ENCODE measurements around the gene BUB3. TPM values are rescaled to one million over a fixed set of nuclear protein-coding genes. Genes with fewer than 3 reads are reported as not detected.

BUB3 gene
- total and polyA plus RNA-seq, 2 of the 4 experiments (the other 2 are of a cell fraction): 215 to 384 TPM

DNA sequence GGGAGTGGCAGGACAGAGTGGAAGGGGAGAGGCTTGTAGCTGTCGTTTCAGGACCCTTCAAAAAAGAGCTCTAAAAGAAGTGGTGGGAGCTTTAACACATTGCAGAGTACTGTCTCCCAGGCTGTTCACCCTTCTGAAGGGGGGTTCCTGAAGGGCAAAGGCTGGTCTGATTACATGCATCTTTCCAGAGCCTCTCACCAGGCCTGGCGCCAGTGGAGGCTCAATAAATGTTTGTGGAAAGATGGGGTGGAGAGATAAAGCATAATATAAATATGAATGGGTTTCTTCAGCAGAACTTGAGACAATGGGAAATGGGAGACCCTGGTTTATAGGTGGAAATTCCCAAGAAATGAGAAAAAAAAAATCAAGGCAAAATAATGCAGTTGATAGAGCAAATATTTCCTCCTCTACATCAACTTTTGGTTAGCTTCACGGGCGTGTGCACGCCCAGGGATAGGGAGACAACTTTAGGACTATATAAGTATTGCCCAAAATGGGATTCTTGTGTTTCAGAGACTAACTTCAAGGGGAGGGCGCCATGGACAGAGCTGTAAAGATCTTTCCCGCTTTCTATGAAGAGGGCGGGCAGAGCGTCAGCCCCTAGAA, 613 bp upstream of the BUB3 start:
- WGBS, 2 experiments (ENCODE audit: extremely low coverage in 2 of 2, insufficient read length in 1 of 2): no CpG with 5 or more reads among the region's 9 CpGs
- Histone ChIP-seq H3K4ac (ENCODE audit: low read depth, low read length) (no peak overlapping the region), H2BK120ac (ENCODE audit: low read depth, low read length) (no peak overlapping the region), H3K4me2 (ENCODE audit: low read depth, low read length) (peak overlapping the region; percentile 29; the same call in 1 of the 2 replicates), H2AK9ac (replicated peaks; ENCODE audit: low read depth, low read length, poor library complexity) (peak overlapping the region; percentile 97), H3K23ac (ENCODE audit: low read depth, low read length) (no peak overlapping the region), H3K56ac (ENCODE audit: extremely low read depth, insufficient read depth, low read length) (no peak overlapping the region), H3K36me3 (ENCODE audit: control insufficient read depth, insufficient read depth, low read length) (peaks cover 2% of the 10 kb centered on the region; the same call in 1 of the 2 replicates), H4K8ac (ENCODE audit: low read depth in 2 of 2, low read length in 2 of 2) (peak overlapping the region; percentile 11 to 79; a peak in 3 of 4 replicates), H3K27ac (ENCODE audit: insufficient read depth, low read length) (no peak overlapping the region), H2BK5ac (ENCODE audit: low read depth, low read length, poor library complexity, severe bottlenecking) (no peak overlapping the region), H3K27me3 (ENCODE audit: control insufficient read depth, insufficient read depth, low read length) (peaks cover 36% of the 10 kb centered on the region), H3K9me1 (ENCODE audit: insufficient read depth, low read length) (no peaks in the 10 kb centered on the region; the same call in 1 of the 2 replicates), H3K4me1 (ENCODE audit: control insufficient read depth, insufficient read depth, low read length) (peaks cover 1% of the 10 kb centered on the region), H2BK15ac (ENCODE audit: low read depth, low read length) (no peak overlapping the region), H3K18ac (ENCODE audit: low read depth, low read length) (no peak overlapping the region), H2AFZ (replicated peaks; ENCODE audit: low read length, poor library complexity) (peak overlapping the region; percentile 87), H3K9me3 (ENCODE audit: control insufficient read depth, insufficient read depth, low read length) (0 out of 2 replicates have a peak, but pooled peaks cover 3% of the 10 kb centered on the region), H4K20me1 (ENCODE audit: insufficient read depth, low read length) (peaks cover 25% of the 10 kb centered on the region), H3K14ac (replicated peaks; ENCODE audit: low read depth, low read length) (no peak overlapping the region), H2AK5ac (ENCODE audit: low read depth, low read length) (no peak overlapping the region), H4K5ac (ENCODE audit: low read depth, low read length) (no peak overlapping the region), H2BK20ac (ENCODE audit: low read depth, low read length) (no peak overlapping the region), H3K79me1 (ENCODE audit: low read depth in 1 of 2, low read length in 2 of 2) (peaks cover 0 to 17% of the 10 kb centered on the region in 2 experiments; a peak in 2 of 4 replicates), H3K9ac (ENCODE audit: low read depth, low read length) (no peak overlapping the region), H4K91ac (ENCODE audit: insufficient read depth, low read depth, low read length) (no peak overlapping the region), H3K4me3 (ENCODE audit: insufficient read depth, low read depth, low read length) (no peak overlapping the region)
- intact Hi-C loops (cut with micrococcal nuclease): loop anchor here (10.0 kb wide), 2 partner anchors 299 to 1261 kb away; partner anchors contain the start of gene OAT
- in situ Hi-C loops (cut with MboI; ENCODE audit: low sequenced_read_pairs): loop anchor here (25.0 kb wide), 2 partner anchors 291 to 1016 kb away; no protein-coding TSS in a partner anchor
- ATAC-seq (ENCODE audit: low read depth) (no peak), DNase-seq (no peak)
- dilution Hi-C loops (cut with HindIII; ENCODE audit: low sequenced_read_pairs, unreplicated experiment): no loop called here
- TF ChIP-seq NFE2L2 (IDR thresholded peaks at IDR 0.05; ENCODE audit: low read depth, low read length): no peak
- ChIA-PET POLR2A (ENCODE audit: unreplicated experiment) (no interaction called here), CTCF (interaction anchor here (0.5 to 0.7 kb wide), 3 partner anchors 112 to 222 kb away, joined by 3 to 5 read pairs (median 3); no protein-coding TSS in a partner anchor)
- no TSS peak for BruUV-seq (replicated peaks)

Data from IMR-90 (cell line).